Parathyroid adenoma (tissue), 2 donors: Measurements from ENCODE around the gene ETV6.

Experiments used
- H2AFZ ChIP-seq: fragments of 300-600 bp; sonication (generic); one replicate; pipeline ENCODE4 v1.7.0; 2017; ENCODE audit warnings: antibody characterized with exemption, mild to moderate bottlenecking
- H3K27ac ChIP-seq: fragments of 300-600 bp; sonication (generic); one replicate; pipeline ENCODE4 v1.7.0; 2017
- H3K27me3 ChIP-seq: fragments of 300-600 bp; sonication (generic); one replicate; pipeline ENCODE4 v1.7.0; 2017; ENCODE audit warnings: low read length; ENCODE audit not compliant: control insufficient read depth, insufficient read depth
- H3K36me3 ChIP-seq: fragments of 300-600 bp; sonication (generic); one replicate; pipeline ENCODE4 v1.7.0; 2017; ENCODE audit warnings: low read length; ENCODE audit not compliant: control insufficient read depth, insufficient read depth
- H3K4me1 ChIP-seq: fragments of 300-600 bp; sonication (generic); one replicate; pipeline ENCODE4 v1.7.0; 2017; ENCODE audit warnings: control low read depth
- H3K4me2 ChIP-seq: fragments of 300-600 bp; sonication (generic); one replicate; pipeline ENCODE4 v1.7.0; 2017; ENCODE audit warnings: low read length
- H3K4me3 ChIP-seq: fragments of 300-600 bp; sonication (generic); one replicate; pipeline ENCODE4 v1.7.0; 2017; ENCODE audit warnings: low read depth, low read length
- H3K79me2 ChIP-seq: fragments of 300-600 bp; sonication (generic); one replicate; pipeline ENCODE4 v1.7.0; 2017; ENCODE audit warnings: control low read depth
- H3K9ac ChIP-seq: fragments of 300-600 bp; sonication (generic); one replicate; pipeline ENCODE4 v1.7.0; 2017; ENCODE audit warnings: mild to moderate bottlenecking
- H3K9me3 ChIP-seq: fragments of 300-600 bp; sonication (generic); one replicate; pipeline ENCODE4 v1.7.0; 2017; ENCODE audit warnings: low read length; ENCODE audit not compliant: control insufficient read depth
- TF ChIP-seq, protein P1 (sequence below): fragments of 300-600 bp; sonication (generic); IDR thresholded peaks from one replicate; pipeline ENCODE4 v1.7.0; 2017; ENCODE audit warnings: antibody characterized with exemption, mild to moderate bottlenecking
- donor health status: primary hyperparathyroidism.

Gene ETV6

DNA sequence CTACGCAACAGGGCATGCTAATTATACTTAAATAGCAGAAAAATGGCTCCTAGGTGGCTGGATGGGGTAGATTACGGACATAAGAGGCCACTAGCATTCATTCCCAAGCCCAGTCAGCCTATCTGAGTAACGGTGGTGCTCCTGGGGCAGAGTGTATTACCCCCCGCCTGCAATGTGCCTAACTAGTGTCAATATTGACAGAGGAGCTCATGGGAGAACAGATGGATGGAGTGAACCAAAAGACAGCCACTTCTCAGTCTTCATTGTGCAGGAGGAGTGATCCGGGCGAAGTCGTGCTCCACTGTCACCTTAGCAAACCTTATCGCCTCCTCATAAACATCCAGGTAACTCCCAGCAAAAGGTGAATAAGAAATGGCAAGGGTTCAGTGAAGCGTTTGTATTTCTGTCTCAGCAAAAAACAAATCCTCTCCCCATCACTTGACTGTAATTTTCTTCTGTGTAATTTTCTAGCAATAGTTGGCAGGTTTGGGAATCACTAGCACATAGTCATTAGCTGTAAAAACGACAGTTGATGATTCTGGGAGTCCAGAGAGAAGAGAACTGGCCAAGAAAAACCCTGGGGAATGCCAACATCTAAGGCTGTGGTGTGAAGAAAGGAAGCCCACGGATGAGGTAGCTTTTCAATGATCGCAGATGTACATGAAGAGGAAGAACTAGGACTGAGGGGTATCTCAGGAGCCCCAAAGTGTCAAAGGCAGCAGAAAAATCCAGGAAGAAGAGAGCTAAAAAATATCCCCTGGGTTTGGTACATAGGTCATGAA is 294.6 kb downstream of the ETV6 start:
- Histone ChIP-seq H3K9ac (no peak overlapping the region), H3K9me3 (no peaks in the 10 kb centered on the region), H3K79me2 (no peaks in the 10 kb centered on the region), H3K27ac (no peak overlapping the region), H3K4me3 (no peak overlapping the region), H3K36me3 (no peaks in the 10 kb centered on the region), H2AFZ (no peak overlapping the region), H3K4me2 (no peak overlapping the region), H3K4me1 (no peaks in the 10 kb centered on the region), H3K27me3 (no peaks in the 10 kb centered on the region)
- TF ChIP-seq, protein P1, sequence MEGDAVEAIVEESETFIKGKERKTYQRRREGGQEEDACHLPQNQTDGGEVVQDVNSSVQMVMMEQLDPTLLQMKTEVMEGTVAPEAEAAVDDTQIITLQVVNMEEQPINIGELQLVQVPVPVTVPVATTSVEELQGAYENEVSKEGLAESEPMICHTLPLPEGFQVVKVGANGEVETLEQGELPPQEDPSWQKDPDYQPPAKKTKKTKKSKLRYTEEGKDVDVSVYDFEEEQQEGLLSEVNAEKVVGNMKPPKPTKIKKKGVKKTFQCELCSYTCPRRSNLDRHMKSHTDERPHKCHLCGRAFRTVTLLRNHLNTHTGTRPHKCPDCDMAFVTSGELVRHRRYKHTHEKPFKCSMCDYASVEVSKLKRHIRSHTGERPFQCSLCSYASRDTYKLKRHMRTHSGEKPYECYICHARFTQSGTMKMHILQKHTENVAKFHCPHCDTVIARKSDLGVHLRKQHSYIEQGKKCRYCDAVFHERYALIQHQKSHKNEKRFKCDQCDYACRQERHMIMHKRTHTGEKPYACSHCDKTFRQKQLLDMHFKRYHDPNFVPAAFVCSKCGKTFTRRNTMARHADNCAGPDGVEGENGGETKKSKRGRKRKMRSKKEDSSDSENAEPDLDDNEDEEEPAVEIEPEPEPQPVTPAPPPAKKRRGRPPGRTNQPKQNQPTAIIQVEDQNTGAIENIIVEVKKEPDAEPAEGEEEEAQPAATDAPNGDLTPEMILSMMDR: no peak
